Suppressor macrophage treated with lipopolysaccharide for 4 hours (primary cell): ENCODE data around the gene NSUN4.
A peak's percentile ranks its signal among the peaks of the same experiment; 100 is the strongest.

Experiments used
- DNase-seq: peaks from one replicate; pipeline ENCODE4 v3.0.0-alpha.2; 2020

Gene NSUN4

GRCh38 chr1:46368791-46369190, 28.2 kb downstream of the NSUN4 start:
- DNase-seq, result no peak

- peak; percentile 21 for DNase-seq
Observed at GRCh38 chr1:46369542-46370213, 29.1 kb downstream of the NSUN4 start.

- peak; percentile 49 for DNase-seq
Observed at GRCh38 chr1:46370214-46370633, 29.6 kb downstream of the NSUN4 start.

- DNase-seq, result no peak
Observed at GRCh38 chr1:46372431-46372830, 31.8 kb downstream of the NSUN4 start.

GRCh38 chr1:46379996-46380395, 39.4 kb downstream of the NSUN4 start:
- no peak for DNase-seq

GRCh38 chr1:46380508-46380907, 39.9 kb downstream of the NSUN4 start:
- no peak for DNase-seq

- DNase-seq, result no peak
Observed at GRCh38 chr1:46393510-46393909, 52.9 kb downstream of the NSUN4 start.

- peak; percentile 39 for DNase-seq
Observed at GRCh38 chr1:46394108-46394871, 53.7 kb downstream of the NSUN4 start, which contains the start of gene FAAH. FAAH (plus strand) TSS chr1:46394317; CDS start chr1:46394349, 32 bp downstream.

GRCh38 chr1:46394872-46395465, 54.4 kb downstream of the NSUN4 start:
- DNase-seq, result no peak

GRCh38 chr1:46396441-46397398, 56.1 kb downstream of the NSUN4 start:
- no peak for DNase-seq

- no peak for DNase-seq
Observed at GRCh38 chr1:46399307-46399706, 58.7 kb downstream of the NSUN4 start.

- no peak for DNase-seq
Observed at GRCh38 chr1:46400421-46400820, 59.8 kb downstream of the NSUN4 start.

GRCh38 chr1:46401154-46401913, 60.7 kb downstream of the NSUN4 start:
- DNase-seq, result peak; percentile 44

GRCh38 chr1:46401964-46402626, 61.5 kb downstream of the NSUN4 start:
- peak; percentile 88 for DNase-seq

GRCh38 chr1:46403916-46404315, 63.3 kb downstream of the NSUN4 start:
- DNase-seq, result no peak

GRCh38 chr1:46404482-46405196, 64.0 kb downstream of the NSUN4 start:
- DNase-seq, result peak; percentile 40

GRCh38 chr1:46405197-46405555, 64.6 kb downstream of the NSUN4 start:
- no peak for DNase-seq

- DNase-seq, result no peak
Observed at GRCh38 chr1:46405724-46406123, 65.1 kb downstream of the NSUN4 start.

- no peak for DNase-seq
Observed at GRCh38 chr1:46406881-46407608, 66.4 kb downstream of the NSUN4 start.

GRCh38 chr1:46407636-46408035, 67.0 kb downstream of the NSUN4 start:
- DNase-seq, result no peak
